A549 (cell line): ENCODE measurements around the gene CMBL.

Source experiments
- CBX8 ChIP-seq: fragments of 200-600 bp; sonication (generic); IDR thresholded peaks from 2 replicates; pipeline ENCODE4 v1.6.1; 2016
- CEBPB ChIP-seq, 2 experiments: fragments of >200 bp in 1 of 2; sonication (Bioruptor Twin) in 1 of 2; formaldehyde crosslinking in 1 of 2; IDR thresholded peaks; 2 replicates each; pipeline ENCODE4 v1.6.1; 2012 to 2016
- EP300 ChIP-seq, 2 experiments: fragments of >200 bp; sonication (Bioruptor Twin); formaldehyde crosslinking; IDR thresholded peaks; 2 replicates in 1 of 2; 3 replicates in 1 of 2; pipeline ENCODE4 v1.6.1; 2016 to 2017
- ESRRA ChIP-seq: fragments of 150-350 bp; IDR thresholded peaks from 2 replicates; pipeline ENCODE4 v1.6.1; 2014; ENCODE audit warnings: mild to moderate bottlenecking, low read length, borderline replicate concordance
- JUN ChIP-seq, 2 experiments: fragments of >200 bp; sonication (Bioruptor Twin); formaldehyde crosslinking; IDR thresholded peaks; 2 replicates in 1 of 2; 3 replicates in 1 of 2; pipeline ENCODE4 v1.6.1; 2016 to 2017
- KDM1A ChIP-seq: fragments of 200-600 bp; sonication (generic); IDR thresholded peaks from 2 replicates; pipeline ENCODE4 v1.6.1; 2016; ENCODE audit warnings: low read depth, mild to moderate bottlenecking
- MAZ ChIP-seq: fragments of 150-350 bp; IDR thresholded peaks from 2 replicates; pipeline ENCODE4 v1.6.1; 2014; ENCODE audit warnings: antibody characterized with exemption, low read depth, low read length, borderline replicate concordance
- MYC ChIP-seq: IDR thresholded peaks from 2 replicates; pipeline ENCODE4 v1.6.1; 2012; ENCODE audit warnings: mild to moderate bottlenecking, inconsistent platforms, low read length, improper control_type of control experiment, borderline replicate concordance
- POLR2A ChIP-seq: IDR thresholded peaks from 2 replicates; pipeline ENCODE4 v1.6.1; 2012; ENCODE audit warnings: mild to moderate bottlenecking, low read length
- RAD21 ChIP-seq, 2 experiments: fragments of >200 bp in 1 of 2; sonication (Bioruptor Twin) in 1 of 2; formaldehyde crosslinking in 1 of 2; IDR thresholded peaks in 1 of 2; conservative IDR thresholded peaks in 1 of 2; 2 replicates in 1 of 2; 3 replicates in 1 of 2; pipeline ENCODE4 v1.6.1; 2012 to 2018; ENCODE audit warnings: inconsistent platforms in 1 of 2
- SREBF2 ChIP-seq: fragments of 450-650 bp; IDR thresholded peaks from 2 replicates; pipeline ENCODE4 v1.6.1; 2014; ENCODE audit warnings: mild to moderate bottlenecking, moderate library complexity
- TF ChIP-seq, protein P1 (sequence below): fragments of >200 bp; sonication (Bioruptor Twin); formaldehyde crosslinking; IDR thresholded peaks from 3 replicates; pipeline ENCODE4 v1.5.1; 2016
- TF ChIP-seq, protein P2 (sequence below): IDR thresholded peaks from 2 replicates; pipeline ENCODE4 v1.6.1; 2012
- TF ChIP-seq, protein P3 (sequence below): fragments of 450-650 bp; IDR thresholded peaks from 2 replicates; pipeline ENCODE4 v1.6.1; 2014; ENCODE audit warnings: antibody characterized with exemption

DNA sequence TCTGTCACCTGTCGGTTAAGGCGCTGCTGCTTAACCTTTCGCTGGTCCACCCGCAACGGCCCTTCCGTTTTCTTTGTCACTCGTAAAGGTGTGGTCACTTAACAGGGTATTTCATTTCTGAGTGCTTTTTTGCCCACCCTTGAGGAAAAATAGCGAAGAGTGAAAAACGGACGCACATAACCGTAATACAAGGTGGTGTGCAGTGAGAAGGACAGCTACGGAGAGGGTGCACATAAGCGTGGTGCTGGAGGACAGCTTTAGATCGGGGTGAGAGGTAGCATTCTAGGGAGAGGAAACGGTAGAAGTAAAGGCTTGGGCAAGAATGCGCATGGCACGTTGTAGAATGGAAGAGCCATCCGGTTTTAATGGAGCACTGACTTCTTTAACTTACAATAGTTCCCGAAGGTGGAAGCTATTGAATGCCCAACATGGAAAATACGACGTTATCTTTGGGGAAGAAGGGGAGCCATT is 56.9 kb downstream of the CMBL start:
- TF ChIP-seq KDM1A (no peak), EP300 (IDR thresholded peaks at IDR 0.05) (no peak), JUN (IDR thresholded peaks at IDR 0.05) (no peak), MYC (no peak), POLR2A (no peak), CBX8 (no peak), RAD21 (conservative IDR thresholded peaks at IDR 0.05 in 1 of 2, IDR thresholded peaks at IDR 0.05 in 1 of 2) (no peak), ESRRA (no peak), SREBF2 (no peak), CEBPB (IDR thresholded peaks at IDR 0.05) (no peak), MAZ (no peak)
- TF ChIP-seq, protein P1, sequence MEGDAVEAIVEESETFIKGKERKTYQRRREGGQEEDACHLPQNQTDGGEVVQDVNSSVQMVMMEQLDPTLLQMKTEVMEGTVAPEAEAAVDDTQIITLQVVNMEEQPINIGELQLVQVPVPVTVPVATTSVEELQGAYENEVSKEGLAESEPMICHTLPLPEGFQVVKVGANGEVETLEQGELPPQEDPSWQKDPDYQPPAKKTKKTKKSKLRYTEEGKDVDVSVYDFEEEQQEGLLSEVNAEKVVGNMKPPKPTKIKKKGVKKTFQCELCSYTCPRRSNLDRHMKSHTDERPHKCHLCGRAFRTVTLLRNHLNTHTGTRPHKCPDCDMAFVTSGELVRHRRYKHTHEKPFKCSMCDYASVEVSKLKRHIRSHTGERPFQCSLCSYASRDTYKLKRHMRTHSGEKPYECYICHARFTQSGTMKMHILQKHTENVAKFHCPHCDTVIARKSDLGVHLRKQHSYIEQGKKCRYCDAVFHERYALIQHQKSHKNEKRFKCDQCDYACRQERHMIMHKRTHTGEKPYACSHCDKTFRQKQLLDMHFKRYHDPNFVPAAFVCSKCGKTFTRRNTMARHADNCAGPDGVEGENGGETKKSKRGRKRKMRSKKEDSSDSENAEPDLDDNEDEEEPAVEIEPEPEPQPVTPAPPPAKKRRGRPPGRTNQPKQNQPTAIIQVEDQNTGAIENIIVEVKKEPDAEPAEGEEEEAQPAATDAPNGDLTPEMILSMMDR = no peak
- TF ChIP-seq, protein P2, sequence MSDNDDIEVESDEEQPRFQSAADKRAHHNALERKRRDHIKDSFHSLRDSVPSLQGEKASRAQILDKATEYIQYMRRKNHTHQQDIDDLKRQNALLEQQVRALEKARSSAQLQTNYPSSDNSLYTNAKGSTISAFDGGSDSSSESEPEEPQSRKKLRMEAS = no peak
- TF ChIP-seq, protein P3, sequence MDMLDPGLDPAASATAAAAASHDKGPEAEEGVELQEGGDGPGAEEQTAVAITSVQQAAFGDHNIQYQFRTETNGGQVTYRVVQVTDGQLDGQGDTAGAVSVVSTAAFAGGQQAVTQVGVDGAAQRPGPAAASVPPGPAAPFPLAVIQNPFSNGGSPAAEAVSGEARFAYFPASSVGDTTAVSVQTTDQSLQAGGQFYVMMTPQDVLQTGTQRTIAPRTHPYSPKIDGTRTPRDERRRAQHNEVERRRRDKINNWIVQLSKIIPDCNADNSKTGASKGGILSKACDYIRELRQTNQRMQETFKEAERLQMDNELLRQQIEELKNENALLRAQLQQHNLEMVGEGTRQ = no peak
